Measurements from ENCODE around the gene KIF1A. TPM values are rescaled to one million over a fixed set of nuclear protein-coding genes. Genes with fewer than 3 reads are reported as not detected.

Gene KIF1A
- total and polyA plus RNA-seq, 2 donors from 2014 or later: 0.54 to 0.58 TPM

DNA sequence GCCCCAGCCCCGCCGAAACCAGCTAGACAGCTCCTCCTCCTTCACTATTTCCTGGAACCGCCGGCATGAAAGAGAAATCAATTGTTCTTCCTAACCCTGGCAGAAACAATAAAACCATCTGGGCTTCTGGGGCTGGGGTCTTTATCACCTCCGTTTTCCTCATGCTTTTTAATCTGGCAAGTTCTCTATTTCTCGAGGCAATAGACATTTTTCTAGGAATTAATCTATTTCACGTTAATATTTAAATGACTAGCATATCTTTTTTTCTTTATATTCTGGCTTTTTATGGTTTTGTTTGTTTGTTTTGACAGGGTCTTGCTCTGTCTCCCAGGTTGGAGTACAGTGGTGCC lies 1.4 kb upstream of the KIF1A start:
- FAIRE-seq (no peak), DNase-seq (no peak)
- Histone ChIP-seq H3K9ac (ENCODE audit: low read length in 3 of 3) (no peak overlapping the region), H3K27ac (ENCODE audit: low read depth in 2 of 2, low read length in 2 of 2) (no peak overlapping the region), H3K27me3 (ENCODE audit: control insufficient read depth, insufficient read depth, low read length) (peaks cover 6% of the 10 kb centered on the region), H3K9me3 (ENCODE audit: control insufficient read depth in 2 of 3, insufficient read depth in 1 of 3, low read length in 3 of 3) (peaks cover 0 to 10% (median 0%) of the 10 kb centered on the region in 3 donors), H3K4me3 (ENCODE audit: low read length in 3 of 3) (no peak overlapping the region), H3K4me1 (ENCODE audit: control insufficient read depth in 2 of 3, insufficient read depth in 2 of 3, low read depth in 1 of 3, low read length in 3 of 3) (no peaks in the 10 kb centered on the region), H3K36me3 (ENCODE audit: control insufficient read depth in 2 of 3, insufficient read depth in 3 of 3, low read length in 3 of 3) (no peaks in the 10 kb centered on the region)
- intact Hi-C loops (cut with DNase I): no loop called here
- TF ChIP-seq, protein P1, sequence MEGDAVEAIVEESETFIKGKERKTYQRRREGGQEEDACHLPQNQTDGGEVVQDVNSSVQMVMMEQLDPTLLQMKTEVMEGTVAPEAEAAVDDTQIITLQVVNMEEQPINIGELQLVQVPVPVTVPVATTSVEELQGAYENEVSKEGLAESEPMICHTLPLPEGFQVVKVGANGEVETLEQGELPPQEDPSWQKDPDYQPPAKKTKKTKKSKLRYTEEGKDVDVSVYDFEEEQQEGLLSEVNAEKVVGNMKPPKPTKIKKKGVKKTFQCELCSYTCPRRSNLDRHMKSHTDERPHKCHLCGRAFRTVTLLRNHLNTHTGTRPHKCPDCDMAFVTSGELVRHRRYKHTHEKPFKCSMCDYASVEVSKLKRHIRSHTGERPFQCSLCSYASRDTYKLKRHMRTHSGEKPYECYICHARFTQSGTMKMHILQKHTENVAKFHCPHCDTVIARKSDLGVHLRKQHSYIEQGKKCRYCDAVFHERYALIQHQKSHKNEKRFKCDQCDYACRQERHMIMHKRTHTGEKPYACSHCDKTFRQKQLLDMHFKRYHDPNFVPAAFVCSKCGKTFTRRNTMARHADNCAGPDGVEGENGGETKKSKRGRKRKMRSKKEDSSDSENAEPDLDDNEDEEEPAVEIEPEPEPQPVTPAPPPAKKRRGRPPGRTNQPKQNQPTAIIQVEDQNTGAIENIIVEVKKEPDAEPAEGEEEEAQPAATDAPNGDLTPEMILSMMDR (IDR thresholded peaks at IDR 0.05; ENCODE audit: borderline replicate concordance, extremely low read depth, insufficient read depth): no peak

DNA sequence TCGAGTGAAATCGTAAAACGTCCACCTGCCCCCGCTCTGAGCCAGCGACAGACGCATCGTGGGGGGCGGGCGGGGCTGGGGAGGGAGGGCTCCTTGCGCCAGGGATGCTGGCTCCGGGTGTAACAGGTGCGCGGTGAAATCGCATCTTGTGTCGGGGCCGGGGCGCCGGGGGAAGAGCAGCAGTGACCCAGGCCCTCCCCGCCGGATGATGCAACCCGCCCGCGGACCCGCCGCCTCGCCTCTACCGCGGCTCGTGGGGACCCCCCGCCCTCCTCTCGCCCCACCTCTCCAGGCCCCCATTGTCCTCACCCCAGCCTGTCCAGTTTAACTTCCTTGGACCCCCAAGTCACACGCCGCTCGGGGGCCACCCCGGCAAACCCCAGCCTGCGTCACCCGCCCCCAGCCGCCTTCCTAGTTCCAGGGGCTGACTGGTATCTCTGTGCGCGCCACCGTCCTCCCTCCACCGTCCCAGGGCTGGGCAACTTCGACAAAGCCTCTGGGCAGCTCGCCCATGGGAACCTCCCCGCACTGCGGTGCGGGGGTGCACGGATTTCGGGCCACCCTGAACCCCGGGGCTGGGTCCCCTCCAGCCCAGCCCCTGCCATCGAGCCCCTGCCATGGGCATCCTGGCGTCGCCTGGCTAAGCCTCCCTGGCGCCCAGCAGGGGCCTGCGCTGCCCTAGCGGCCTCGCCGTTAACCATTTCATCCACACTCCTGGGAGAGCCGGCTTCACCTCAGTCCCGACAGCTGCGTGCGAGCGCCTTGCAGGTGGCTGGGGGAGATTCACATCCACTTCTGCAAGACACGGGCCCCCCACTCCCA lies 799 bp upstream of the KIF1A start:
- H3K9ac ChIP-seq (ENCODE audit: low read length in 3 of 3): no peak overlapping the region
- H3K9me3 ChIP-seq (ENCODE audit: control insufficient read depth in 2 of 3, insufficient read depth in 1 of 3, low read length in 3 of 3): peaks cover 0 to 10% (median 0%) of the 10 kb centered on the region in 3 donors
- H3K27ac ChIP-seq (ENCODE audit: low read depth in 2 of 2, low read length in 2 of 2): no peak overlapping the region
- H3K4me1 ChIP-seq (ENCODE audit: control insufficient read depth in 2 of 3, insufficient read depth in 2 of 3, low read depth in 1 of 3, low read length in 3 of 3): no peaks in the 10 kb centered on the region
- FAIRE-seq (no peak), DNase-seq (peak in 4 of 5 donors; percentile 30 to 81 (median 38))
- TF ChIP-seq, protein P1 (IDR thresholded peaks at IDR 0.05; ENCODE audit: borderline replicate concordance, extremely low read depth, insufficient read depth): no peak
- peaks cover 0 to 2% (median 0%) of the 10 kb centered on the region in 3 donors for H3K36me3 ChIP-seq (ENCODE audit: control insufficient read depth in 2 of 3, insufficient read depth in 3 of 3, low read length in 3 of 3)
- intact Hi-C loops (cut with DNase I): no loop called here
- H3K27me3 ChIP-seq (ENCODE audit: control insufficient read depth, insufficient read depth, low read length): peaks cover 6% of the 10 kb centered on the region
- no peak overlapping the region for H3K4me3 ChIP-seq (ENCODE audit: low read length in 3 of 3)

DNA sequence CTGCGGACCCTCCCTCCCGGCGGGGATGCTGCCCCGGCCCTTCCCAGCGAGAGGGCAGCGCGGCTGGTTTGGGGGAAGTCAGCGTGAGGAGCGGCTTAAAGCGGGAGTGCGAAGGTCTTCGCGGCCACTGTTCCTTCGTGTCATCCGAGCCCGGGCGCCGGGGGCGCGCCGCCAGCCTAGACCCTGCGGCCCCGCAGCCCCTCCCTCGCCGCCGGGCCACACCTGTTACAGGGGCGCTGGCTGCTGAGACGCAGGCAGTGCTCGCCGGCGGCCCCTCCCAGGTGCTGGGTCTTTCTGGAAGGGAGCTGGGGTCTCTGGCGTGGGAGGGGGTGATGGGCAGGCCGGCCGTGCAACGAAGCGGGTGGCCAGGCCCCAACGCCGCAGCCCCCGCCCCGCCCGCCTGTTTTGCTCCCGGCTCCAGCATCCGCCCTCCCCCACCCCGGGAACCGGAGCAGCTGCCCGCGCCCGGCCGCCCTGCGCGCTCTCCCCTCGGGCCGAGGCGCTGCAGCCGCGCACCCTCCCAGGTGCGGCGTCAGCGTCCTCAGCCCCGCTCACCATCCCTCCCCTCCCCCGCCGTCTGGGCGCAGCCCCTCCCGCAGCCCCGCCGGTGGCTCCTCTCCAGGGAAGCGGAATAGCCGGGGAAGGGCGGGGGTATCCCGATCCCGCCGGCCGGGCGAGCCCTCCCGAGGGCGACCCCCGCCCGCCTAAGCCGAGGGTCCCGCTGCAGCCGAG lies 727 bp downstream of the KIF1A start:
- Histone ChIP-seq H3K4me1 (ENCODE audit: control insufficient read depth in 2 of 3, insufficient read depth in 2 of 3, low read depth in 1 of 3, low read length in 3 of 3) (no peaks in the 10 kb centered on the region), H3K27ac (ENCODE audit: low read depth in 2 of 2, low read length in 2 of 2) (no peak overlapping the region), H3K27me3 (ENCODE audit: control insufficient read depth, insufficient read depth, low read length) (peaks cover 6% of the 10 kb centered on the region), H3K36me3 (ENCODE audit: control insufficient read depth in 2 of 3, insufficient read depth in 3 of 3, low read length in 3 of 3) (peaks cover 0 to 2% (median 0%) of the 10 kb centered on the region in 3 donors), H3K9ac (ENCODE audit: low read length in 3 of 3) (no peak overlapping the region), H3K4me3 (ENCODE audit: low read length in 3 of 3) (no peak overlapping the region), H3K9me3 (ENCODE audit: control insufficient read depth in 2 of 3, insufficient read depth in 1 of 3, low read length in 3 of 3) (peaks cover 0 to 14% (median 0%) of the 10 kb centered on the region in 3 donors)
- no peak for FAIRE-seq
- TF ChIP-seq, protein P1 (IDR thresholded peaks at IDR 0.05; ENCODE audit: borderline replicate concordance, extremely low read depth, insufficient read depth): no peak
- intact Hi-C loops (cut with DNase I): no loop called here
- peak in 4 of 5 donors; percentile 55 to 79 (median 60) for DNase-seq
